Skin of body (tissue), 2 donors: ENCODE measurements around the gene RPS18. TPM values are rescaled to one million over a fixed set of nuclear protein-coding genes. Genes with fewer than 3 reads are reported as not detected.

Source experiments
- DNase-seq: peaks from one replicate; lab custom pipeline; 2025; lab: John Stamatoyannopoulos, UW
- total RNA-seq: library from RNA; depleted of rRNA; stranded (reverse); fragments of >200 nt; gene quantifications from one replicate; pipeline ENCODE4 v1.2.3, GENCODE V29; 2014

RPS18 gene
- total RNA-seq, 1 donor from 2014 or later: 3,055 TPM

DNA sequence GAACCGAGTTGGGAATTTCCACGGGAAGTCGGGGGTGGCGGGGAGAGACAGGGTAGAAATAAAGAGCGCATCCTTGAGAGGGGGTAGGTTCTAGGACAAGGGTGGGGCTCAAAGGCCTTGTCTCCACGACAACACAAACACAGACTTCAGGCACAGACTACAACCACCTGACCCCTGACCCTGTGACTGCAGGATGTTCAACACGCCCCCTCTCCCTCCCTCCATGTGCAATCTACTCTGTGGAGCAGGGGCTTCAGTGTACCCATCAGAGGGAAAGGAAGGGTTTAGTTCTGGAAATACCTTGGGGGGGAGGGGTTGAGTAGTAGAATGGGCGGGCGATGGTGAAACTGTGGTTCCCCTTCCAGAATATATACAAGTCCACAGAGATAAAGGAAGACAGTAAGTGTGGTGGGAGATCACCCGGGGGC, 42.7 kb downstream of the RPS18 start:
- DNase-seq: peak; percentile 82

DNA sequence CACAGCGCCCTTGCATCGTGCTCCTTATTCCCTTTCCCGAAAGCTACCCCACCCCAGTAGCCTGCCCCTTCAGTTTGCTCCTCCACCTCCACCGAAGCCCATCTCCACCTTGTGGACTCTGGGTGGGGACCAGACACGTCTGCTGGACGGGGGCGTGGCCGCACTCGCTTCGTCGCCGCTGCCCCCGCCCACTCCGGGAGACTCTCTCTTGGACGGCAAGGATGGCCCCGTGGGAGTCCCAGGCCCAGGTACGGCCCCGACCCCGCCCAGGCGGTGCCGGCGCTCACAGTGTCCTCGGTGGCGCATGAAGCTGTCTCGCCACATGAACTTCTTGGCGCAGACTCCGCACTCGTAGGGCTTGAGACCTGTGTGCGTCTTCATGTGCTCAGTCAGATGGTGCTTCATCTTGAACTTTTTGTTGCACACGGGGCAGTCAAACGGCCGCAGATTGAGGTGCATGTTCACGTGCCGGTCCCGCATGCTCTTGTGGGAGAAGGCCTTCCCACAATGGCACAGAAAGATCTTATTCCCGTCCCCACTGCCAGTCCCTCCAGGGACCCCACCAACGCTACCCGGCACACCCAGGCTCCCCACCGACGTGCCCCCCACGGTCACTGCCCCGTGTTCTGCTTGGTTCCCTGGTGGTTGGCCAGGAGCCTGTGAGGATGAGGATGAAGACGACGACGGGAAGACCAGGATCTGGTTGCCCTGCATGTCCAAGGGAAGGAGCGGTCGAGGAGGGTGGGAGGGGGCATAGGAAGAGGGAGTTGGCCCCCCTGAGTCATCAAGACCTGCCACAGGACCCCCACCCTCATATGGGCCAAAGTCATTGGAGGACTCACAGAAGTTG, 43.3 kb downstream of the RPS18 start:
- DNase-seq: no peak

DNA sequence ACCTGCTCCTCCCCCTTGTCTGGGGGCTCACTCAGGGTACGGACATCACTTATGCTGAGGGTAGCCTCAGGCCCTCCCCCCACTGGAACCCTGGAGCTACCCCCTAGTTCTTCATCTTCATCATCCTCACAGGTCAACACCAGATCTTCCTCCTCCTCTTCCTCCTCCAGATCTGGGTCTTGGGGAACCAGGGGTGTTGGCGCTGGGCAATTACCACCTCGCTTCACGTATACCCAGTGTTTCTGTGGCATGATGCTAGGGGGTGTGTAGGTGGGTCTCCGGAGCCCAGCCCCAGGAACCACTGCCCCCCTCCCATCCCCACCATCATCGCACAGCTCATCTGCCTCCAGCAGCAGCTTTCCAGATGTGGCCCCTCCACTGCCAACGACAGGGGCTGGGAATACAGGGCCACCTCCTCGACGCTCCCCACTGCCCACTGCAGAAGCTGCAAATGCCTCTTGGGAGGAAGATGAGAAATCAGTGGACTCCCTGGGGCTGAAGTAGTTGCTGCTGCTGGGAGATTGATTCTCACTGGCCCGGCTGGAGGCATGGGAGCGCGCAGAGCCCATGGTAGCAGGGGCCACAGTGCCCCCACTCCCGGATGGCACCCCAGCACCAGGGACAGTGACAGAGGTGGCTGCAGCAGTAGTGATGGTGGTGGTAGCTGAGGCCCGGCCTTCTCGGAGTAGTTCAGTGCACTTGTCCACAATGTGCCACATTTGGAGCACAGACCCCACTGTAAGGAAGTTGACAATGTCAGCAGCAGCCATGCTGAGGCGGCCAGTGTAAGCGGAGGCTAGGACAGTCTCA, 44.1 kb downstream of the RPS18 start:
- no peak for DNase-seq

DNA sequence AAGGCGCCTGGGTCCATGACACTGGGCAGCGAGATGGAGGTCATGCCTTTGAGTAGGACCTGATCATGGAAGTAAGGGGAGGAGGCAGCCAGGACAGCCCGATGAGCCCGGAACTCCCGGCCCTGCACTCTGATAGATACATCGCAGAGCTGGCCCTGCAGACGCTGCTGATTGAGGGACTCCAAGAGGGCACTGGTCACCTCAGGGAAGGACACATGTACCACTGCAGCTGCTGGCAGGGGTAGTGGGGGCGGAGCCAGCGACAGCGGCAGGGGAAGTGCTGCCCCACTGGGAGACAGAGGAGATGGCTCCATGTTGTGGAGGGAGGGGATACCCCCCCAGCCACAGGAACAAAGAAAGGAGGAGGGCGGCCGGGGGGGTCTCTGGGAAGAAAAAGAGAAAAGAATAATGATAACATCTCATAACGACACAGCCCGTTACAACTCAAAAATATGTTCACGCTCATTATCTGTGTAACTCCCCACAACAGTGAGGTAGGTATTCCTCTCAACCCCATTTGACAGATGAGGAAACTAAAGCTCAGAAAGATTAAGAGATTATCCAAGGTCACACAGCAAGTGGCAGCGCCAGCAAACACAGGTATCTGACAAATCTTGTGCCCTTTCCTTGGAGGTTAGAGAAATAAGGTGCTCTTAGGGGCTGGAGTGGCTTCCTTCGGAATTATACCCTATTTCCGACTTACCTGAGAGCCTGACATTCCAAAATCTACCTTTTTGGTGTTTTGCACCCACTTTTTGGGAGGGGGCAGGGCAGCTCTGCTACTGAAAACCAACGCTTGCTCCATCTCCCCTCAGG, 44.9 kb downstream of the RPS18 start:
- no peak for DNase-seq

DNA sequence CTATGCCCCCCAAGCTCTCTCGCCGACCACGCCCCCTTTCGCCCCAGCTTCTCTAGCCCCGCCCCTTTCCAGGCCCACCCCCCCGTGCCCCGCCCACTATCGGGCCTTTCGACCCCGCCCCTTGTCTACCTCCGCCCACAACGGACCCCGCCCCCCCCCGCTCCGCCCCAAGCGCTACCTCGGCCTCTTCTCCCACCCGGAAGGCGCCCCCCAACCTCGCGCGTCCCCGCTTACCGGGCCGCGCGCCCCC, 45.5 kb downstream of the RPS18 start:
- DNase-seq: peak; percentile 60

DNA sequence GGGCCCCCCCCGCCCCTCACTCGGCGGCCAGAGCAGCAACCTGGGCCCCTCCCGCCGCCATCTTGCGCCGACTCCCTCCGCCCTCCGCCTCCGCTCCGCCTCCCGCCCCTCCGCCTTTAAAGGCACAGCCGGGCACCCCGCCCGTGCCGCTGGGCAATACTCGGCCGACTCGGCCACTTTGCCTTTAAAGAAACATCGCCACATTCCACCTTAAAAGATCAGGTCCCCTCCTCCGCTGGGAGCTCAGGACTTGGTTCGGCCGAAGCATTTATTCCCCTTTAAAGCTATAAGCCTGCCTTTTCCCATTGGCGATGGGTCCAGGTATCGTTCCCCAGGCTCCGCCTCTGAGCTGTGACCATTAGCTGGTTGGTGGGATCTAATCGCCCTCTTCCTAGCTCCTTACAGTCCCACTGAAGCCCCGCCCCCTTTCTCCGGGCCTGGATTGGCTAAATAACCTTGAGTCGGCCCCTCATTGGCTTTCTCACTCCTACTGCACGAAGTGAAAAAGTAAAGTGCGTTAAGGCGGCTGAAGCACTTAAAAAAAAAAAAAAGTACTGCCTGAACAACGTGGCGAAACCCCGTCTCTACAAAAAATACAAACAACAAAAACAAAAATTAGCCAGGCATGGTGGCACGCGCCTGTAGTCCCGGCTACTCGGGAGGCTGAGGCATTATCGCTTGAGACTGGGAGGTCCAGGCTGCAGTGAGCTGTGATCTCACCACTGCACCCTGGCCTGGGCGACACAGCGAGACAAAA, 46.0 kb downstream of the RPS18 start, which contains the start of gene ZBTB22:
Gene ZBTB22, minus strand, starts transcription at position 76 of the 757 bp plus-strand sequence. CDS start 828 bp downstream, outside the sequence.
- peak; percentile 98 for DNase-seq

DNA sequence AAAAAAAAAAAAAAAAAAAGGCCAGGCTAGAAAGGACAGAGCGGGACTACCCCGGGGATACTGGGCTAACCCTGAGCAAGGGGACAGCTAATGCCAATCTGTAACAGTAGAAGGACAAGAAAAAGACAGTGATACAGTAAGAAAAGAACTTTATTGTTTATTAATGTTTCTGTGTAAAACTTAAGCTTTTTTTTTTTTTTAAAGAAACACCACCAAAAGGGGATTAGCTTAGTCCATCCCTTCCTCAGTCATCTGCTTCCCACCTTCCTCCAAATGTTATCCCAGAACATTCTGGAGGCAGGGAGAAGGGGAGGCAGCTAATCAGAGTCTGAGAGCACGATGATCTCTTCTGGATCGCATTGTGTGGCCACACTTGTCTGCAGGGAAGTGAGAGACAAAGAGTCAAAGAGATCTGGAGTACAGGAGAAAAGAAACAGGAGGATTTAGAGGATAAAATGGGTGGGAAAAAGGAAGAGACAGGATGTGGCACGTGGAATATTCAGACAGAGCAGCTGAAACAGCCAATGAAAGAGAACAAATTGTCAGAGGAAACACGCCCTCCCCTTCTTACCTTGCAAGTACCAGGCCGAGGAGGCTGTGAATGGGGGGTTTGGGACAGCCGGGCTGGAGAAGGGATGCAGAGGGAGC, 46.7 kb downstream of the RPS18 start:
- no peak for DNase-seq

DNA sequence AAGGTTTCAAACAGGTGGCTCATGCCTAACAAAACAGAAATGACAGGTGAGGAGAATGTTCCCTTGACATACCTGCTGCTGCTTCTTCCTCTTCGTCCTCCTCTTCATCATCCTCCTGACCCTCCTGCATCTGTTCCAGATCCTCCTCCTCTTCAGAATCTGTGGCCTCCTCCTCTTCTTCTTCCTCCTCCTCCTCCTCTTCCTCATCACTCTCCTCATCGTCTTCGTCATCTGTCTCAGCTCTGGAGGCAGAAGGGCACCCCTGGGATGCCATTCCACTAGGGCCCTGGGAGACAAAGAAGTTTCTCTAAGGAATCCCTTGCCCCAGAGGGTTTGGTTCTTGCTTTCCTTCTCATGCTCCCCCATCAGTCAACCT, 48.1 kb downstream of the RPS18 start:
- DNase-seq: no peak

DNA sequence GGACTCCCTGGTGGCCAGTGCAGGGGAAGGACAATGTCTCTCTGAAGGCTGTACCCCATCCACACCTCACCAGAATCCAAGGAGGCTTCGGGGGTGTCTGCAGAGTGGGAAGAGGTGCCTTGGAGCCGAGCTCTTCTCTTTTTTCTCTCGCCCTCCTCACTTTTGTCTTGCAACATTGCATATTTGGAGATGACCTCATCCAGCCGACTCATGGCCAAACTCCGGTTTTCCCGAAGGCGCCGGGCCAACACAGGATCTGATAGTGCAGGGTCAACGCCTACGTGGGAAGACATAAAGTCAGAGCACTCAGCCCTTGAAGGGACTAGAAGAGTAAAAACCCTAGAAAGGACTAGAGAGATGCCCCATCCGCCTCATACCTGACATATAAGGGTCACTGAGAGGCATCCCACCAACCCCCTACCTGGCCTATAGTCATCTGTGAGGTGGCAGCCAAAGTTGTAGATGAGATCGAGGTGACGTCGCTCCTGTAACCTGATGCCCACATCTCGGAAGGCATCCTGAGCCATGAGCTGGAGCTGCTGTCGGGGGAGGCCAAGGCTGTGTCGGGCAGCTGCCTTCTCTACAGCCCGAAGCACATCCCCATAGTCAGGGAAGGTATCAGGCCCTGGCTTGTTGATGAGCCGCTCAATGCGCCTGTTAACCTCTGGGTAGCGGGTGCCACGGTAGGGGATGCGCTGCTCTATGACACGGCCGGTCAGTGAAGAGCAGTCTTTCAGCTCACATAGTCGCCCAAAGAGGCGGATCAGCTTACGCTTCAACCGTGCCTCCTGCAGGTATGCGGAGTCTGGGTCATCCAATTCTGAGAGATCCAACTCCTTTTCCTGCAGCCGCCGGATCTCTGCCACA, 48.7 kb downstream of the RPS18 start:
- DNase-seq: no peak

DNA sequence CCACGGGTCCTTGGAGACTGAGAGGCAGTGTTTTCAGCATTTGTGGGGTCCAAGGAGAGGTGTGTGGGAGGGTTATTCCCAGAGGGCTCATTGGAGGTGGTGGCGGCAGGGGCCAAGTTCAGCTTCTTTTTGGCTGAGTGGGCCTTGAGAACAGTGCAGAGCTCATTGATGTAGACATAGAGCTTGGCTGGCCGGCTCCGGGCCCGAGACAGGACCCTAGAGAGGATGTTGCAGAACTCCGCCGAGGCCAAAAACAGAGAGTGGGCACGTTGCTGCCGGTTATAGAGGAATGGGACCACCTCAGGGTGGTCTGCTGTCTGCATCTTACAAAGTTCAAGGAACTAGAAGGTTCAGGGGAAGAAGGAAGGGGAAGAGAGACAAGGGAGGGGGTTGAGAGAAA, 49.4 kb downstream of the RPS18 start:
- no peak for DNase-seq

DNA sequence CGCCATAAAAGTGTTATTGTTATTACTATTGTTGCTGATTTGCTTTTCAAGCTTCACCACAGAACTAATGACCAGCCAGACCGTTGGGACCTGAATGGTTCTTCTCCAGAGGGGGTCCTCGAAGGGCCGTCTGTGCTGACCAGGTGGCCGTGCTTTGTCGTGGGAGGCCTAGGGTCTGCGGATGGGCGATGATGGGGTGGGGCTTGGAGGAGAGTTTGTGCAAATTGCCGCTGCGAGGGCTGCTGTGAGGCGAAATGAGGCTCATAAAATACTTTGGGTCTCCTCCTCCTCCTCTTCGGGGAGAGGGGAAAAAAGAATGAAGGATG, 51.7 kb downstream of the RPS18 start:
- DNase-seq: no peak

DNA sequence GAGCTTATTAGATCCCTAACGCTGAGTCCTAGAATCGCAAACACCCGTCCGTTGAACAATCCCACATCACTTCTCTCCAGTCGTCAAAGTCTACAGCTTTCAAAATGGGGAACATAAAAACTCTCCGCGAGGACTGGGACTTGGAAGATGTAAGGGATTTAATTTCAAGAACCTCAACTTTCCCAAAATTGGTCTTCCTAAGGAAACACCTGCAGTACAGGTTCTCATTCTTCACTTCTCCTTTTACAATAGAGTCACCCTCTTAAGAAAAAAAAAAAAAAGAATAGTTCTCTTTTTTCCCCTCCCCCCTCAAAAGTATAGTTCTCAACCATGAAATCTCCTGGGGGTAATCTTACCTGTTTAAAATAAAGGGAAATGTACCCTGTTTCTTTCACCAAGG, 52.2 kb downstream of the RPS18 start:
- no peak for DNase-seq

Other genes starting within 250 kb of the RPS18 start
- gene HLA-DPA1, start 198.4 kb upstream of the RPS18 start, total RNA-seq: 16.1 TPM
- gene HLA-DPB1, start 196.1 kb upstream of the RPS18 start, total RNA-seq: 19.6 TPM
- gene COL11A2, start 79.6 kb upstream of the RPS18 start, total RNA-seq: 1.4 TPM
- 17.9 TPM for gene RXRB, start 71.4 kb upstream of the RPS18 start, total RNA-seq
- gene SLC39A7, start 71.2 kb upstream of the RPS18 start, total RNA-seq: 61.7 TPM
- gene HSD17B8, start 67.4 kb upstream of the RPS18 start, total RNA-seq: 13.4 TPM
- 18.8 TPM for gene RING1, start 63.6 kb upstream of the RPS18 start, total RNA-seq
- 35.7 TPM for gene VPS52, start 199 bp upstream of the RPS18 start, total RNA-seq
- 5.1 TPM for gene B3GALT4, start 5.0 kb downstream of the RPS18 start, total RNA-seq
- 39.9 TPM for gene WDR46, start 17.2 kb downstream of the RPS18 start, total RNA-seq
- 25.3 TPM for gene PFDN6, start 17.5 kb downstream of the RPS18 start, total RNA-seq
- gene RGL2, start 26.9 kb downstream of the RPS18 start, total RNA-seq: 29.2 TPM
- gene TAPBP, start 42.0 kb downstream of the RPS18 start, total RNA-seq: 32.6 TPM
- gene ZBTB22, start 45.7 kb downstream of the RPS18 start, total RNA-seq: 10.9 TPM
- 17.8 TPM for gene DAXX, start 50.9 kb downstream of the RPS18 start, total RNA-seq
- 9.5 TPM for gene KIFC1, start 119.7 kb downstream of the RPS18 start, total RNA-seq
- 13.7 TPM for gene PHF1, start 138.9 kb downstream of the RPS18 start, total RNA-seq
- gene CUTA, start 146.0 kb downstream of the RPS18 start, total RNA-seq: 54.4 TPM
- gene SYNGAP1, start 148.0 kb downstream of the RPS18 start, total RNA-seq: 8.8 TPM
- 5.8 TPM for gene ZBTB9, start 182.5 kb downstream of the RPS18 start, total RNA-seq